ENCODE data around the gene ZNF180.

GRCh38 chr19:44447916-44448674 is 52.2 kb downstream of the ZNF180 start, which contains the start of gene ZNF229:
- peak; percentile 79; the same call in 1 of the 2 replicates for TF ChIP-seq POLR2AphosphoS5 (IDR thresholded peaks at IDR 0.05; ENCODE audit: borderline replicate concordance, low read depth, low read length)
- no peak for TF ChIP-seq EZH2 (IDR thresholded peaks at IDR 0.05)
- TF ChIP-seq FOXP2 (optimal IDR thresholded peaks at IDR 0.05; ENCODE audit: control extremely low read depth, extremely low read length, insufficient read depth), result no peak
